HepG2 (cell line): ENCODE measurements around the gene CCNL1. TPM values are rescaled to one million over a fixed set of nuclear protein-coding genes. Genes with fewer than 3 reads are reported as not detected.

ENCODE experiments used
- HBP1 ChIP-seq: IDR thresholded peaks from 2 replicates; pipeline ENCODE4 v1.6.1; 2016; ENCODE audit warnings: low read depth, control low read depth
- MIER2 ChIP-seq: IDR thresholded peaks from 2 replicates; pipeline ENCODE4 v1.6.1; 2016; ENCODE audit warnings: missing biosample characterization, missing genetic modification reagents
- NR2F6 ChIP-seq, 2 experiments: IDR thresholded peaks; 2 replicates each; pipeline ENCODE4 v1.6.1; 2016; ENCODE audit warnings: antibody characterized with exemption in 1 of 2, mild to moderate bottlenecking in 1 of 2
- PAXIP1 ChIP-seq: sonication (generic); formaldehyde crosslinking; conservative IDR thresholded peaks from 2 replicates; pipeline ENCODE4 v1.4.0; 2020; ENCODE audit warnings: mild to moderate bottlenecking, missing genetic modification reagents, moderate library complexity
- PBX3 ChIP-seq: sonication (generic); formaldehyde crosslinking; IDR thresholded peaks from 2 replicates; pipeline ENCODE4 v1.8.1; 2023; ENCODE audit warnings: missing genetic modification reagents, inconsistent platforms, borderline replicate concordance
- PCBP1 ChIP-seq: fragments of 200-400 bp; formaldehyde crosslinking; IDR thresholded peaks from 2 replicates; pipeline ENCODE4 v1.6.1; 2017; ENCODE audit warnings: mild to moderate bottlenecking, low read depth, low read length, borderline replicate concordance
- POLR2G ChIP-seq: fragments of 200-400 bp; formaldehyde crosslinking; IDR thresholded peaks from 2 replicates; pipeline ENCODE4 v1.6.1; 2018; ENCODE audit warnings: mild to moderate bottlenecking, low read depth, low read length, moderate library complexity
- PRPF4 ChIP-seq: fragments of 200-400 bp; formaldehyde crosslinking; IDR thresholded peaks from 2 replicates; pipeline ENCODE4 v1.6.1; 2016; ENCODE audit warnings: low read length, low read depth; ENCODE audit not compliant: poor library complexity, severe bottlenecking
- SOX5 ChIP-seq: IDR thresholded peaks from 2 replicates; pipeline ENCODE4 v1.6.1; 2016; ENCODE audit warnings: borderline replicate concordance
- SP140L ChIP-seq: sonication (generic); formaldehyde crosslinking; IDR thresholded peaks from 2 replicates; pipeline ENCODE4 v1.4.0; 2020; ENCODE audit warnings: missing genetic modification reagents, borderline replicate concordance
- TP53 ChIP-seq: sonication (generic); formaldehyde crosslinking; conservative IDR thresholded peaks from 2 replicates; pipeline ENCODE4 v1.4.0; 2020; ENCODE audit warnings: missing genetic modification reagents
- YY1 ChIP-seq: IDR thresholded peaks from 2 replicates; pipeline ENCODE4 v1.6.1; 2011; ENCODE audit warnings: low read length, low read depth, moderate library complexity, mild to moderate bottlenecking; ENCODE audit not compliant: insufficient read depth, insufficient replicate concordance
- ZMYM4 ChIP-seq: sonication (generic); formaldehyde crosslinking; IDR thresholded peaks from 2 replicates; pipeline ENCODE4 v1.8.1; 2023; ENCODE audit warnings: mild to moderate bottlenecking, missing genetic modification reagents
- ZNF280B ChIP-seq: sonication (generic); formaldehyde crosslinking; IDR thresholded peaks from 2 replicates; pipeline ENCODE4 v1.5.0; 2020; ENCODE audit warnings: missing genetic modification reagents, mild to moderate bottlenecking, borderline replicate concordance
- ZNF3 ChIP-seq: IDR thresholded peaks from 2 replicates; pipeline ENCODE4 v1.7.0; 2017; ENCODE audit warnings: inconsistent platforms
- ZNF510 ChIP-seq: sonication (generic); formaldehyde crosslinking; IDR thresholded peaks from 2 replicates; pipeline ENCODE4 v1.4.0; 2020; ENCODE audit warnings: low read depth, mild to moderate bottlenecking, missing genetic modification reagents
- polyA plus RNA-seq, 8 experiments: library from polyadenylated mRNA; depleted of rRNA in 3 of 8; stranded (reverse) in 7 of 8; unstranded in 1 of 8; fragments of >200 nt; fragmentation: Illumina TruSeq in 4 of 8; extraction: Trizol in 4 of 8; gene quantifications; 2 replicates each; pipeline versions ENCODE4 v1.2.1 to v1.2.3, GENCODE V29; 2011 to 2016; ENCODE audit warnings: low read depth in 4 of 8, missing spikeins in 1 of 8, mixed read lengths in 1 of 8; ENCODE audit not compliant: insufficient read depth in 1 of 8
- total RNA-seq, 5 experiments: library from RNA; depleted of rRNA; stranded (reverse); fragments of >200 nt; fragmentation: Illumina TruSeq; extraction: Trizol; gene quantifications; 2 replicates each; pipeline ENCODE4 v1.2.3, GENCODE V29; 2016; ENCODE audit warnings: low read depth in 1 of 5

Gene CCNL1
- total and polyA plus RNA-seq, 2 of the 13 experiments (the other 11 are each of a cell fraction or from before 2014, with no cell fraction given): 151 to 303 TPM

- TF ChIP-seq PAXIP1 (CRISPR knock-in tag): peak; percentile 51
- no peak for TF ChIP-seq PBX3 (CRISPR knock-in tag)
- 0 out of 2 replicates have a peak, but pooled peaks have one; percentile 29 for TF ChIP-seq ZNF280B (CRISPR knock-in tag)
- no peak for TF ChIP-seq SP140L (CRISPR knock-in tag)
- no peak for TF ChIP-seq PRPF4
- 0 out of 2 replicates have a peak, but pooled peaks have one; percentile 36 for TF ChIP-seq MIER2 (CRISPR knock-in tag)
- peak; percentile 51; the same call in 1 of the 2 replicates for TF ChIP-seq TP53 (CRISPR knock-in tag)
- TF ChIP-seq NR2F6 (IDR thresholded peaks at IDR 0.05): peak; percentile 80
- peak; percentile 74 for TF ChIP-seq NR2F6 (CRISPR knock-in tag; IDR thresholded peaks at IDR 0.05)
- TF ChIP-seq YY1: peak; percentile 9
- peak; percentile 27; the same call in 1 of the 2 replicates for TF ChIP-seq SOX5 (CRISPR knock-in tag)
- 0 out of 2 replicates have a peak, but pooled peaks have one; percentile 23 for TF ChIP-seq HBP1
- peak; percentile 11; the same call in 1 of the 2 replicates for TF ChIP-seq POLR2G
- no peak for TF ChIP-seq PCBP1
- TF ChIP-seq ZNF3 (CRISPR knock-in tag): peak; percentile 82
- peak; percentile 50; the same call in 1 of the 2 replicates for TF ChIP-seq ZMYM4 (CRISPR knock-in tag)
- no peak for TF ChIP-seq ZNF510 (CRISPR knock-in tag)
Observed at GRCh38 chr3:157130467-157131251, 29.3 kb downstream of the CCNL1 start (continued).
